Measurements from ENCODE around the gene NMRK2.
"Not testable (repeated sequence)": the region's sequence is repeated elsewhere in the genome, so short reads cannot be mapped to it uniquely, and the experiment has no call there.

Gene NMRK2

DNA sequence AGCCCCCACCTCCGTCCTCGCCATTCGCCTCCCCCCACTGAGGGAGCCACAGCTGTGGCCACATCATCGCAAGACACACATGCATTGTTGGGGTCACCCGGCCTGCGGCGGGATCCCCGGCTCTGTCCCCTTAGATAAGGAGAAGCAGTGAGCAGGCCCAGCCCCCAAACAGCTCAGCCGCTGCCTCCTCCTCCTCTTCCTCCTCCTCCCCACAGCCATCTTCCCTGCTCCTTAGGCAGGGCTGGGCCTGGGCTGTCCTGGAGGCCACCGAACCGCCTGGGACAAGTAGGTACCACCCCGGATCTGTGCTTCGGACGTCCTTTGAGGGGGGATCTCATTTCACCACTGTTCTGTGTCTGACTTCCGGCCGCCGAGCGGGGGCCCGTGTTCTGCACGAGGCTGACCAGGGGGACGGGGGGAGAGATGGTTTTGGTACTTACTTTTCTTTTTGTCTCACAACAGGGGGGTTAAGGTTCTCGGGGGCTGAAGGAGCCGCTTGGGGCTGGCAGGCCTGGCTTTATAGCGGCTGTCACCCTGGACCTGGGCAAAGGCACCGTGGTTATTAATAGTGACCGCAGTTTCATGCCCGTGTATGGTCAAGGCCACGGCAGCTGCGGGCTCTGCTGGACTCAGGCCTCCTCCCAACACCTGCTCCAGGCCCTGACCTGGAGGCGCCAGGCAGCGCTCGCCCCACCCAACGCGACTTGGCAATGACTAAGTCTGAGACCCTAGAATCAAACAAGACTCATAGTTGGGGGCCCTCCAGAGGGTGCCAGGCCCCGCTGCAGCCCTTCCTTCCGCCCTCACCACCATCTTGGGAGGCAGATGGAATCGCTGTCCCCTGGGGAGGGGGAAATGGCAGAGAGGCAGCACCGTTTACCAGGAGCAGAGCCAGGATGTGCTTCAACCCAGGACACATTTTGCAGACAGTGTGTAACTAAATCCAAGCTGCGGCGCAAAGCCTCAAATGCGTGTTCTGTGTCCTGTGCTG, 18.3 kb downstream of the NMRK2 start:
- H3K4me1 Mint-ChIP-seq = peaks cover 28% of the 10 kb centered on the region
- no peaks in the 10 kb centered on the region for H3K27me3 Mint-ChIP-seq
- H3K4me3 Mint-ChIP-seq = peak overlapping the region; percentile 73 to 91
- ATAC-seq (peak; percentile 81), DNase-seq (peak; percentile 33 to 52)
- peak overlapping the region; percentile 82 to 93 for H3K27ac Mint-ChIP-seq
- no peaks in the 10 kb centered on the region for H3K9me3 Mint-ChIP-seq

GRCh38 chr19:3952755-3953276, 19.9 kb downstream of the NMRK2 start:
- Mint-ChIP-seq H3K4me1 (peaks cover 28% of the 10 kb centered on the region), H3K4me3 (peak overlapping the region in 1 of 2 donors; percentile 29), H3K27ac (peak overlapping the region; percentile 90 to 93)
- H3K9me3 Mint-ChIP-seq, DNase-seq, ATAC-seq, H3K27me3 Mint-ChIP-seq: not testable (repeated sequence)

DNA sequence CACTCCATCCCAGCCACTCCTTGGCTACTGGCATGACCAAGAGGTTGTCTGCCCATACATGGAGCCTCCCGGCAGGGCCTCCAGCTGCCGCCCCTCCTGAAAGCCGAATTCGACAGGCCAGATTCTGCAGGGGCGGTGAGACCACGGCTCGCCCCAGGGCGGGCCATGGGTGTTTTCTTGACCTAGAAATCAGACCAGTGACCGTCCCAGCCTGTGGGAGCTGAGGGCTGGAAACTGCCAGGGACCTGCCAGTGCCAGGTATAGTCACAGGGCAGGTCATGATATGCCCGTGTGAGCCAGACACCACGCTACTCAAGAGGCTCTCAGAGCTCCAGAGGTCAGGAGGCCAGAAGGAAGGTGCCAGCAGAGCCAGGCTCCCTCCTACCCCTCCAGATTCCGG, 21.2 kb downstream of the NMRK2 start:
- no peak overlapping the region for H3K27ac Mint-ChIP-seq
- no peaks in the 10 kb centered on the region for H3K27me3 Mint-ChIP-seq
- ATAC-seq = no peak
- H3K4me3 Mint-ChIP-seq = no peak overlapping the region
- no peak for DNase-seq
- peaks cover 28% of the 10 kb centered on the region for H3K4me1 Mint-ChIP-seq
- no peaks in the 10 kb centered on the region for H3K9me3 Mint-ChIP-seq

DNA sequence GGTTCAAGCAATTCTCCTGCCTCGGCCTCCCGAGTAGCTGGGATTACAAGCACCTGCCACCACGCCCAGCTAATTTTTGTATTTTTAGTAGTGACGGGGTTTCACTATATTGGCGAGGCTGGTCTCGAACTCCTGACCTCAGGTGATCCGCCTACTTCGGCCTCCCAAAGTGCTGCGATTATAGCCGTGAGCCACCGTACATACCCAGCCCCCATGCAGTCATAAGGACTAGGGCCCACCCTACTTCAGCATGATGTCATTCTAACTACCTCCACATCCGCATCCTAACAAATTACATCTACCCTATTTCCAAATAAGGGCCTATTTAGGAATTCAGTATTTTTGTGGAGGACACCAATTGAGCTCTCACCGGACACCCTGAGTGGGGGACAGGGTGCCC, 22.4 kb downstream of the NMRK2 start:
- not testable (repeated sequence) for H3K27ac Mint-ChIP-seq, H3K9me3 Mint-ChIP-seq, H3K4me3 Mint-ChIP-seq, ATAC-seq, DNase-seq, H3K27me3 Mint-ChIP-seq
- H3K4me1 Mint-ChIP-seq = peaks cover 28% of the 10 kb centered on the region

DNA sequence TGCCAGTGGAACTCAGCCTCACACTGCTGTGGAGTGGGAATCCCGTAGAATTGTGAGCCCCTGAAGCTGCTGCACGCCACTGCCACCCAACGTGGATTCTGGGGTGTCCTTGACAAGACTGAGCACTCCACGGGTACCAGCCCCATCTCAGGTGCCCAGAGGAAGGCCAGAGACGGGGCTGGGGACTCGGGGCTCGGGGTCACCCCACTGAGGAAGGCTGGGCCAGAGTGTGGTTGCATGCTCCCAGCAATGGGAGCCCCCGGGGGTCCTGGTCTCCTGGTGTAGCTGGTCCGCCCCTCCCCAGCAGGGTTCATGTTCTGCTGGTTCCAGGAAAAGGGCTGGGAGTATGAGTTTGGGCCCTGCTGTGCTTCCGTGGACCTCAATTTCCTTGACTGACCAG, 22.8 kb downstream of the NMRK2 start:
- H3K4me3 Mint-ChIP-seq = no peak overlapping the region
- H3K4me1 Mint-ChIP-seq = peaks cover 24% of the 10 kb centered on the region
- no peak overlapping the region for H3K27ac Mint-ChIP-seq
- ATAC-seq (no peak), DNase-seq (no peak)
- no peaks in the 10 kb centered on the region for H3K9me3 Mint-ChIP-seq
- H3K27me3 Mint-ChIP-seq = no peaks in the 10 kb centered on the region

GRCh38 chr19:3958836-3959765, 26.2 kb downstream of the NMRK2 start:
- ATAC-seq = peak; percentile 21
- Mint-ChIP-seq H3K4me3 (no peak overlapping the region), H3K27me3 (no peaks in the 10 kb centered on the region), H3K9me3 (no peaks in the 10 kb centered on the region), H3K27ac (peak overlapping the region in 1 of 2 donors; percentile 76), H3K4me1 (no peaks in the 10 kb centered on the region)
- DNase-seq = no peak

- H3K27me3 Mint-ChIP-seq = no peaks in the 10 kb centered on the region
These were observed 26.9 kb downstream of the NMRK2 start for GRCh38 chr19:3959766-3960131.

DNA sequence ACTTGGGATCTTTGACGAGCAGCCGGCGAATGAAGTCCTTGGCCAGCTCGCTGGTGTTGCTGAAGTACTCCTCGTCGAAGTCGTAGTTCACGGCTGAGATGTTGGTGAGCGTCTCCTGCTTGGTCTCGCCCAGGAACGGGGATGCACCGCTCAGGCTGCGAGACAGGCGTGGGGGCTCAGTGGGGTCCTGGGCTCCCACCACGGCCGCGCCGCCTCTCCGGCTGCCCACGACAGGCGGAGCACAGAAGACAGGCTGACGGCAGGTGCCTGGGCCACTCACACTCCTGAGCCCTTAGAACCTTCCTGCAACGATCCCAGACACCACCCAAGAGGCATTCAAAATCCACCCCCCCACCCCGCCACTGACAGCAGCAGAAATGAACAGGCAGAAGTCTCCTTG, 28.1 kb downstream of the NMRK2 start:
- no peak for DNase-seq
- no peaks in the 10 kb centered on the region for H3K4me1 Mint-ChIP-seq
- no peaks in the 10 kb centered on the region for H3K27me3 Mint-ChIP-seq
- no peak overlapping the region for H3K4me3 Mint-ChIP-seq
- H3K27ac Mint-ChIP-seq = no peak overlapping the region
- no peaks in the 10 kb centered on the region for H3K9me3 Mint-ChIP-seq
- ATAC-seq = no peak

More at GRCh38 chr19:3959766-3960131, 26.9 kb downstream of the NMRK2 start:
- no peak overlapping the region for H3K27ac Mint-ChIP-seq
- ATAC-seq = no peak
- no peaks in the 10 kb centered on the region for H3K4me1 Mint-ChIP-seq
- no peak overlapping the region for H3K4me3 Mint-ChIP-seq
- no peak for DNase-seq
- H3K9me3 Mint-ChIP-seq = no peaks in the 10 kb centered on the region

DNA sequence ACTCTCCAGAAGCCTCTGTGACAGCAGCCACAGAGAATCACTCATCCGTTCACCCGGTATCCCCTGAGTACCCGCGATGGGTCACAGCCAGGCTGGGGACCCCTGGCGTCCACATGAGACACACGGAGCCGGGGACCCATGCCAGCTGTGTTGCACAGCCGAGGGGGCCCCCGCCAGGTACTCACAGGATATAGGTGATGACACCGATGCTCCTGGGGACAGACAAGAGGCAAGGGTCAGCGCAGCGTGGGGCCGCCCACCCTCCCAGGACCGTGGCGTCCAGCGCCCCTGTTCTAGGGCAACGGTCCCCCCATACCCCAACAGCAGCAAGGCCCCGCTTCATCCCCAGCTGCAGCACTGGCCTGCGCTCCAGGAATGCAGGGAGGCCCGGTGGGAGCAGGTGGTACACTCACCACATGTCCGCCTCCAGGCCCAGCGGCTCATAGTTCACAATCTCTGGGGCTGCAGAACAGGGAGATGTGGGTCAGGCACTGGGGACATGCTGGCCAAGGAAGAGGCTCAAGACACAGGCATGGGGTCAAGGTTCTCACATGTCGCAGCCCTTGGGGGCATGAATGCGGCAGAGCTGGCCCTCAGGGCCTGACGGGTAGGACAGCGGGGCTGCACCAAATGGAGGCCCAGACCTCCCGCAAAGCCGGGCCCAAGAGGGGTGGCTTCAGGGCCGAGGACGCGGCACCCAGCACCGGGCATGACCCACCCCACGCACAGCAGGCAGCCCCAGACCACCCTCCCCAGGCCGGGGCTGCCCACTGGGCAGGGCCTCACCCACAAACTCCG, 30.8 kb downstream of the NMRK2 start:
- Mint-ChIP-seq H3K27ac (no peak overlapping the region), H3K9me3 (no peaks in the 10 kb centered on the region), H3K4me1 (peaks cover 6% of the 10 kb centered on the region), H3K4me3 (no peak overlapping the region), H3K27me3 (no peaks in the 10 kb centered on the region)
- DNase-seq (no peak), ATAC-seq (peak; percentile 35)

DNA sequence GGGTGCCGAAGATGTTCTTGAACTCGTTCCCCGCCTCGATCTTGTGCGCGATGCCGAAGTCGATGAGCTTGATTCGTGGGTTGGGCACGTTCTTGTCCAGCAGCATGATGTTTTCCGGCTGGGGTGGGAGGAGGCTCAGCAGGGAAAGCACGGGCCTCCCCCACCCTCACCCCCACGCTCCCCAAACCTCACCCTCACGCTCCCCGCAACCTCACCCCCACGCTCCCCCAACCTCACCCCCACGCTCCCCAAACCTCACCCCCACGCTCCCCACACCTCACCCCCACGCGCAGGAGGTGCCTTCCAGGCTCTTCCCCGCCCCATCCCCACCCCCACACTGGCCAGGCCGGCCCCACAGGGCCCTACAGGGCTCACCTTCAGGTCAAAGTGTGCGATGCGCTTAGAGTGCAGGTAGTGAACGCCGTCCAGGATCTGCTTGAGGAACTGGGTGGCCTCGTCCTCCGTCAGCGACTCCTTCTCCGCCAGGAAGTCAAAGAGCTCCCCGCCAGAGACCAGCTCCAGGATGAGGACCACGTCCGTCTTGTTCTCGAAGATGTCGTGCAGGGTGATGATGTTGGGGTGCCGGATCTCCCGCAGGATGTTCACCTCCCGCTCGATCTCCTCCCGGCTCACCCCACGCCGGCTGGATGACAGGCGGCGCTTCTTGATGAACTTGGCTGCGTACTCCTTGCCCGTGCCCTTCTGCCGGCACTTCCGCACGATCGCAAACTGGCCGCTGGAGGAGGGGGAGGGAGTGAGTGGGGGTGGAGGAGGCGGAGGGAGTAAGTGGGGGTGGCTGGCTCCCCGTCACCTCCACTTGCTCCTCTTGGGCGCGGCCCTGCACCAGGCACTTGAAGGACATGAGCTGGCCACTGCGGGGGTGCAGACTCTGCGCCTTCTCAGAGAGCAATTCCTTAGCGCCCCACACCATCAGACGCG, 31.7 kb downstream of the NMRK2 start:
- Mint-ChIP-seq H3K4me3 (no peak overlapping the region), H3K4me1 (peaks cover 14% of the 10 kb centered on the region), H3K9me3 (no peaks in the 10 kb centered on the region), H3K27me3 (no peaks in the 10 kb centered on the region), H3K27ac (no peak overlapping the region)
- no peak for DNase-seq
- peak; percentile 48 for ATAC-seq

- Mint-ChIP-seq H3K27me3 (no peaks in the 10 kb centered on the region), H3K9me3 (no peaks in the 10 kb centered on the region), H3K27ac (no peak overlapping the region), H3K4me1 (peaks cover 30% of the 10 kb centered on the region), H3K4me3 (no peak overlapping the region)
- ATAC-seq (no peak), DNase-seq (no peak)
These were observed 33.5 kb downstream of the NMRK2 start for GRCh38 chr19:3966051-3967017.

DNA sequence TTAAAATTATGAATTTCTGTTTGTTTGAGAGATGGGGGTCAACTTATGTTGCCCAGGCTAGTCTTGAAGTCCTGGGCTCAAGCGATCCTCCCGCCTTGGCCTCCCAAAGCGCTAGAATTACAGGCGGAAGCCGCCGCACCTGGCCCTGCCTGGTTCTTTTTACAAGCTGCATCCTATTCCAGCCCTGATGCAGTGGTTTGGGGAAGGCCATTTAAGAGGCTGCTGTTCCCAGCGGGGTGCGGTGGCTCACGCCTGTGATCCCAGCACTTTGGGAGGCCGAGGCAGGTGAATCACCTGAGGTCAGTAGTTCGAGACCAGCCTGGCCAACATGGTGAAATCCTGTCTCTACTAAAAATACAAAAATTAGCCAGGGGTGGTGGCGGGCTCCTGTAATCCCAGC, 35.1 kb downstream of the NMRK2 start:
- H3K9me3 Mint-ChIP-seq, H3K27ac Mint-ChIP-seq, ATAC-seq: not testable (repeated sequence)

More for the DNA sequence above, 35.1 kb downstream of the NMRK2 start:
- not testable (repeated sequence) for H3K27me3 Mint-ChIP-seq, H3K4me3 Mint-ChIP-seq, DNase-seq
- H3K4me1 Mint-ChIP-seq = peaks cover 32% of the 10 kb centered on the region

All from stimulated activated naive CD8-positive, alpha-beta T cell treated with anti-CD3 and anti-CD28 coated beads, Interleukin-15, amount 100 ng/mL, for 72 hours (primary cell).